Endothelial cell of umbilical vein (primary cell): Measurements from ENCODE around the gene DIP2A. TPM values are rescaled to one million over a fixed set of nuclear protein-coding genes. Genes with fewer than 3 reads are reported as not detected.

Source experiments
- BruUV-seq: library from RNA; stranded (reverse); fragments of 400-500 nt; replicated peaks from 2 replicates; lab custom pipeline; 2021; lab: Mats Ljungman, UMichigan
- CTCF ChIA-PET: fragments of 300-600, 350-600 bp; sonication (Branson Sonifier 250); formaldehyde crosslinking; loops from one replicate; lab custom pipeline; 2021; ENCODE audit warnings: antibody characterized with exemption, inconsistent platforms; lab: Charles Lee
- POLR2A ChIA-PET: fragments of 300-600, 350-600 bp; sonication (Branson Sonifier 250); formaldehyde crosslinking; loops from one replicate; lab custom pipeline; 2021; ENCODE audit warnings: antibody characterized with exemption, inconsistent platforms; lab: Charles Lee
- DNase-seq: peaks from one replicate; pipeline ENCODE4 v3.0.0-alpha.2; 2011; ENCODE audit warnings: low read depth, low spot score
- FAIRE-seq: peaks from 2 replicates; lab custom pipeline; 2011; peaks lifted over from hg19 to GRCh38; lab: Jason Lieb, UNC
- H2AFZ ChIP-seq: 2 replicates; pipeline ENCODE4 v1.6.0; 2012; ENCODE audit warnings: low read depth, low read length, control low read depth, inconsistent platforms
- H3K27ac ChIP-seq: 2 replicates; pipeline ENCODE4 v1.5.1; 2011; ENCODE audit warnings: low read depth, mild to moderate bottlenecking, control low read depth, low read length, moderate library complexity; ENCODE audit not compliant: insufficient read depth
- H3K27me3 ChIP-seq, 2 experiments: 2 replicates each; pipeline versions ENCODE4 v1.6.0 to v1.6.1; 2011; ENCODE audit warnings: low read length in 2 of 2, mixed read lengths in 1 of 2; ENCODE audit not compliant: control insufficient read depth in 2 of 2, insufficient read depth in 2 of 2
- H3K36me3 ChIP-seq, 2 experiments: 2 replicates in 1 of 2; 3 replicates in 1 of 2; pipeline ENCODE4 v1.5.1; 2011; ENCODE audit warnings: low read length in 2 of 2, mild to moderate bottlenecking in 1 of 2, moderate library complexity in 1 of 2; ENCODE audit not compliant: control insufficient read depth in 2 of 2, insufficient read depth in 2 of 2; ENCODE audit errors: extremely low read depth in 1 of 2
- H3K4me1 ChIP-seq: 3 replicates; pipeline ENCODE4 v1.5.1; 2011; ENCODE audit warnings: mild to moderate bottlenecking, low read length; ENCODE audit not compliant: control insufficient read depth, insufficient read depth; ENCODE audit errors: extremely low read depth
- H3K4me2 ChIP-seq: 2 replicates; pipeline ENCODE4 v1.6.1; 2011; ENCODE audit warnings: low read length, control low read depth, mixed read lengths; ENCODE audit not compliant: insufficient read depth
- H3K4me3 ChIP-seq, 3 experiments: fragments of 200-600 bp in 1 of 3; sonication (generic), shearing (Covaris generic) in 1 of 3; replicated peaks in 1 of 3; 2 replicates each; pipeline ENCODE4 v1.5.1; 2011 to 2016; ENCODE audit warnings: control low read depth in 3 of 3, low read length in 3 of 3, mild to moderate bottlenecking in 2 of 3, inconsistent platforms in 1 of 3, low read depth in 1 of 3, moderate library complexity in 1 of 3; ENCODE audit not compliant: insufficient read depth in 1 of 3
- H3K79me2 ChIP-seq: 2 replicates; pipeline ENCODE4 v1.6.0; 2012; ENCODE audit warnings: low read length, inconsistent platforms; ENCODE audit not compliant: control insufficient read depth, insufficient read depth
- H3K9ac ChIP-seq: replicated peaks from 2 replicates; pipeline ENCODE3; 2011; ENCODE audit warnings: low read length, control low read depth; ENCODE audit not compliant: insufficient read depth; ENCODE audit errors: extremely low read depth
- H3K9me1 ChIP-seq: replicated peaks from 3 replicates; pipeline ENCODE4 v1.6.0; 2011; ENCODE audit warnings: mild to moderate bottlenecking, low read length; ENCODE audit not compliant: control insufficient read depth, insufficient read depth; ENCODE audit errors: extremely low read depth
- H3K9me3 ChIP-seq: replicated peaks from 2 replicates; pipeline ENCODE4 v1.5.1; 2012; ENCODE audit warnings: low read length, inconsistent platforms; ENCODE audit not compliant: control insufficient read depth, insufficient read depth
- H4K20me1 ChIP-seq: replicated peaks from 2 replicates; pipeline ENCODE3; 2011; ENCODE audit warnings: mild to moderate bottlenecking, low read length; ENCODE audit not compliant: control insufficient read depth, insufficient read depth; ENCODE audit errors: extremely low read depth
- CTCF ChIP-seq, 2 donors: IDR thresholded peaks; 1 replicate in 1 of 2; 2 replicates in 1 of 2; pipeline ENCODE4 v1.5.1; 2011; ENCODE audit warnings: low read length in 2 of 2, mild to moderate bottlenecking in 2 of 2, moderate library complexity in 2 of 2, control low read depth in 1 of 2, inconsistent platforms in 1 of 2, low read depth in 1 of 2; ENCODE audit not compliant: insufficient read depth in 1 of 2; ENCODE audit errors: extremely low read depth in 1 of 2
- EZH2 ChIP-seq: IDR thresholded peaks from 2 replicates; pipeline ENCODE4 v1.6.1; 2012; ENCODE audit warnings: borderline replicate concordance, low read depth, mild to moderate bottlenecking, moderate library complexity, low read length, inconsistent platforms; ENCODE audit not compliant: severe bottlenecking
- FOS ChIP-seq: IDR thresholded peaks from 2 replicates; pipeline ENCODE4 v1.6.1; 2011; ENCODE audit warnings: mild to moderate bottlenecking, low read length, moderate library complexity, borderline replicate concordance; ENCODE audit not compliant: insufficient read depth
- GATA2 ChIP-seq: IDR thresholded peaks from 2 replicates; pipeline ENCODE4 v1.7.0; 2011; ENCODE audit warnings: low read depth, mild to moderate bottlenecking, moderate library complexity, mixed read lengths, low read length; ENCODE audit not compliant: insufficient read length, insufficient read depth
- JUN ChIP-seq: IDR thresholded peaks from 2 replicates; pipeline ENCODE4 v1.6.1; 2011; ENCODE audit warnings: borderline replicate concordance, low read depth; ENCODE audit not compliant: insufficient read length, insufficient read depth
- MYC ChIP-seq: IDR thresholded peaks from one replicate; pipeline ENCODE4 v1.6.1; 2011; ENCODE audit warnings: mild to moderate bottlenecking, low read depth, low read length
- POLR2AphosphoS5 ChIP-seq: IDR thresholded peaks from 2 replicates; pipeline ENCODE4 v1.6.1; 2012; ENCODE audit warnings: low read depth, mild to moderate bottlenecking, control low read depth, low read length, moderate library complexity; ENCODE audit not compliant: insufficient read depth
- dilution Hi-C: fragments of 300-500 bp; cut with MboI; formaldehyde crosslinking; loops from one replicate; pipeline ENCODE4 v1.15.0; 2019; ENCODE audit warnings: low sequenced_read_pairs; ENCODE audit not compliant: extremely low pct_ligation_motif_present
- intact Hi-C: fragments of 100-400 bp; cut with micrococcal nuclease; formaldehyde crosslinking; loops from one replicate; pipeline ENCODE4 v1.10.0; 2022
- polyA plus RNA-seq, 4 experiments: library from polyadenylated mRNA; depleted of rRNA in 3 of 4; stranded (reverse) in 3 of 4; unstranded in 1 of 4; fragments of >200 nt; gene quantifications; 2 replicates each; pipeline versions ENCODE4 v1.2.1 to v1.2.3, GENCODE V29; 2011 to 2012; ENCODE audit warnings: missing spikeins in 1 of 4
- total RNA-seq: library from RNA; stranded (reverse); gene quantifications from 2 replicates; pipeline ENCODE4 v1.2.3, GENCODE V29; 2021

DIP2A gene
- total and polyA plus RNA-seq, 2 donors (not counting 3 experiments of a cell fraction or from before 2014, with no cell fraction given) = 34.5 to 62.1 TPM

- FAIRE-seq (peak; percentile 94), DNase-seq (peak; percentile 34)
- ChIA-PET CTCF (interaction anchor here (0.8 to 2.5 kb wide), 10 partner anchors 9 to 357 kb away, joined by 3 to 14 read pairs (median 6); no protein-coding TSS in a partner anchor), POLR2A (no interaction called here)
- peaks cover 3% of the 10 kb centered on the region for H4K20me1 ChIP-seq
- no TSS peak for BruUV-seq
- no peaks in the 10 kb centered on the region for H3K9me1 ChIP-seq
- H3K9me3 ChIP-seq = no peaks in the 10 kb centered on the region
- no peak overlapping the region for H3K4me3 ChIP-seq
- peaks cover 14% of the 10 kb centered on the region for H3K4me1 ChIP-seq
- no peak overlapping the region for H2AFZ ChIP-seq
- H3K4me2 ChIP-seq = peak overlapping the region; percentile 27
- dilution Hi-C loops = no loop called here
- peak overlapping the region; percentile 48 for H3K27ac ChIP-seq
- peaks cover 9% of the 10 kb centered on the region for H3K79me2 ChIP-seq
- H3K27me3 ChIP-seq = no peaks in the 10 kb centered on the region
- intact Hi-C loops = no loop called here
- TF ChIP-seq GATA2 (no peak), POLR2AphosphoS5 (no peak), JUN (peak; percentile 14), FOS (peak; percentile 62), MYC (no peak), CTCF (IDR thresholded peaks at IDR 0.05; ENCODE audit: extremely low read depth in 1 of 2, insufficient read depth in 1 of 2, low read depth in 1 of 2, low read length in 2 of 2) (no peak), EZH2 (no peak)
- no peak overlapping the region for H3K9ac ChIP-seq
- H3K36me3 ChIP-seq = peaks cover 21 to 26% of the 10 kb centered on the region in 2 experiments
Observed at GRCh38 chr21:46500224-46500861, 41.7 kb downstream of the DIP2A start.
